Stimulated activated CD4-positive, alpha-beta T cell treated with anti-CD3 and anti-CD28 coated beads, Interleukin-15, amount 100 ng/mL, for 48 hours (primary cell): ENCODE data around the gene ERGIC1.
"Not testable (repeated sequence)": the region's sequence is repeated elsewhere in the genome, so short reads cannot be mapped to it uniquely, and the experiment has no call there.

Experiments used
- DNase-seq, 2 donors: peaks; one replicate each; pipeline ENCODE4 v3.0.0-alpha.2; 2020; ENCODE audit warnings: low read depth in 2 of 2

The ERGIC1 gene

GRCh38 chr5:172801179-172801671, 32.8 kb upstream of the ERGIC1 start:
- DNase-seq, result no peak

- no peak for DNase-seq
Measured at GRCh38 chr5:172802112-172802511, 31.9 kb upstream of the ERGIC1 start.

GRCh38 chr5:172802567-172803176, 31.4 kb upstream of the ERGIC1 start:
- DNase-seq, result no peak

GRCh38 chr5:172805018-172805683, 28.9 kb upstream of the ERGIC1 start:
- no peak for DNase-seq

GRCh38 chr5:172805736-172806255, 28.3 kb upstream of the ERGIC1 start:
- DNase-seq, result no peak

GRCh38 chr5:172806897-172807672, 27.0 kb upstream of the ERGIC1 start:
- peak; percentile 92 to 94 for DNase-seq

- no peak for DNase-seq
Measured at GRCh38 chr5:172807766-172808311, 26.2 kb upstream of the ERGIC1 start.

GRCh38 chr5:172809774-172810173, 24.3 kb upstream of the ERGIC1 start:
- no peak for DNase-seq

GRCh38 chr5:172810996-172811395, 23.1 kb upstream of the ERGIC1 start:
- DNase-seq, result not testable (repeated sequence)

GRCh38 chr5:172815631-172816030, 18.4 kb upstream of the ERGIC1 start:
- DNase-seq, result no peak

GRCh38 chr5:172816925-172817562, 17.0 kb upstream of the ERGIC1 start:
- no peak for DNase-seq

GRCh38 chr5:172817664-172818063, 16.4 kb upstream of the ERGIC1 start:
- no peak for DNase-seq

- no peak for DNase-seq
Measured at GRCh38 chr5:172818081-172818480, 16.0 kb upstream of the ERGIC1 start.

- no peak for DNase-seq
Measured at GRCh38 chr5:172819569-172819968, 14.5 kb upstream of the ERGIC1 start.

GRCh38 chr5:172820046-172820767, 13.8 kb upstream of the ERGIC1 start:
- DNase-seq, result peak; percentile 38 to 50

- no peak for DNase-seq
Measured at GRCh38 chr5:172821340-172821985, 12.6 kb upstream of the ERGIC1 start.

- no peak for DNase-seq
Measured at GRCh38 chr5:172823840-172824362, 10.2 kb upstream of the ERGIC1 start.

- DNase-seq, result no peak
Measured at GRCh38 chr5:172825610-172826204, 8.3 kb upstream of the ERGIC1 start.

GRCh38 chr5:172827841-172828240, 6.2 kb upstream of the ERGIC1 start:
- no peak for DNase-seq

GRCh38 chr5:172828911-172829431, 5.1 kb upstream of the ERGIC1 start:
- DNase-seq, result no peak
